H1 (cell line): ENCODE data around the gene SND1. TPM values are rescaled to one million over a fixed set of nuclear protein-coding genes. Genes with fewer than 3 reads are reported as not detected.

Source experiments
- CTCF ChIA-PET: fragments of 300-600 bp; sonication (Branson Sonifier 250); formaldehyde crosslinking; loops from one replicate; lab custom pipeline; 2021; ENCODE audit not compliant: partially characterized antibody; lab: Charles Lee
- POLR2A ChIA-PET: fragments of 300-600 bp; sonication (Branson Sonifier 250); formaldehyde crosslinking; loops from one replicate; lab custom pipeline; 2021; ENCODE audit warnings: inconsistent platforms; ENCODE audit not compliant: partially characterized antibody; lab: Charles Lee
- DNase-seq, 2 experiments: peaks; one replicate each; pipeline versions ENCODE4 v3.0.0 to v3.0.0-alpha.2; 2010 to 2022; ENCODE audit warnings: low spot score in 2 of 2, low read depth in 1 of 2, mixed read lengths in 1 of 2
- FAIRE-seq: peaks from 2 replicates; lab custom pipeline; 2011; peaks lifted over from hg19 to GRCh38; lab: Jason Lieb, UNC
- H2AFZ ChIP-seq: 2 replicates; pipeline ENCODE4 v1.8.1; 2012; ENCODE audit warnings: low read length, inconsistent platforms
- H2AK5ac ChIP-seq: 2 replicates; pipeline ENCODE4 v1.6.1; 2013; ENCODE audit warnings: low read depth, low read length
- H2BK120ac ChIP-seq: replicated peaks from 2 replicates; pipeline ENCODE3; 2013; ENCODE audit warnings: low read depth, low read length, inconsistent platforms
- H2BK12ac ChIP-seq: 2 replicates; pipeline ENCODE4 v1.6.1; 2013; ENCODE audit warnings: low read depth, low read length
- H2BK15ac ChIP-seq: 2 replicates; pipeline ENCODE4 v1.6.1; 2013; ENCODE audit warnings: low read length
- H2BK20ac ChIP-seq: 2 replicates; pipeline ENCODE4 v1.6.1; 2013; ENCODE audit warnings: low read length
- H2BK5ac ChIP-seq: 2 replicates; pipeline ENCODE4 v1.6.1; 2013; ENCODE audit warnings: low read depth, low read length
- H3K14ac ChIP-seq: 2 replicates; pipeline ENCODE4 v1.6.1; 2013; ENCODE audit warnings: inconsistent platforms; ENCODE audit not compliant: insufficient read length
- H3K18ac ChIP-seq: 2 replicates; pipeline ENCODE4 v1.6.1; 2013; ENCODE audit warnings: low read length; ENCODE audit errors: extremely low read depth
- H3K23ac ChIP-seq: 2 replicates; pipeline ENCODE4 v1.6.1; 2013; ENCODE audit warnings: inconsistent platforms; ENCODE audit not compliant: insufficient read length
- H3K23me2 ChIP-seq: 2 replicates; pipeline ENCODE4 v1.6.1; 2013; ENCODE audit warnings: low read depth, low read length
- H3K27ac ChIP-seq: 2 replicates; pipeline ENCODE4 v1.6.1; 2011; ENCODE audit warnings: low read depth, low read length, inconsistent platforms
- H3K27me3 ChIP-seq, 4 experiments: replicated peaks in 1 of 4; 1 replicate in 1 of 4; 2 replicates in 3 of 4; pipeline versions ENCODE4 v1.6.1 to v1.8.1; 2011 to 2013; ENCODE audit warnings: low read length in 3 of 4, mild to moderate bottlenecking in 3 of 4, inconsistent platforms in 2 of 4, mixed read lengths in 2 of 4, moderate library complexity in 1 of 4; ENCODE audit not compliant: control insufficient read depth in 3 of 4, insufficient read depth in 3 of 4; ENCODE audit errors: extremely low read depth in 1 of 4
- H3K36me3 ChIP-seq, 4 experiments: 2 replicates each; pipeline versions ENCODE4 v1.6.1 to v1.8.1; 2011 to 2013; ENCODE audit warnings: mild to moderate bottlenecking in 4 of 4, low read length in 3 of 4, moderate library complexity in 2 of 4, control low read depth in 1 of 4, inconsistent platforms in 1 of 4; ENCODE audit not compliant: insufficient read depth in 4 of 4, control insufficient read depth in 2 of 4
- H3K4ac ChIP-seq: replicated peaks from 2 replicates; pipeline ENCODE3; 2013; ENCODE audit warnings: low read length, low read depth, mixed read lengths, inconsistent platforms; ENCODE audit not compliant: insufficient read length
- H3K4me1 ChIP-seq, 4 experiments: replicated peaks in 1 of 4; 1 replicate in 1 of 4; 2 replicates in 3 of 4; pipeline versions ENCODE4 v1.6.1 to v1.8.1; 2011 to 2013; ENCODE audit warnings: low read length in 3 of 4, inconsistent platforms in 2 of 4, mixed read lengths in 1 of 4; ENCODE audit not compliant: insufficient read depth in 4 of 4, control insufficient read depth in 3 of 4
- H3K4me2 ChIP-seq, 2 experiments: 2 replicates each; pipeline versions ENCODE4 v1.6.1 to v1.8.1; 2011 to 2013; ENCODE audit warnings: low read depth in 2 of 2, low read length in 2 of 2, control low read depth in 1 of 2, inconsistent platforms in 1 of 2, mild to moderate bottlenecking in 1 of 2; ENCODE audit not compliant: insufficient read depth in 1 of 2
- H3K4me3 ChIP-seq, 4 experiments: fragments of 200-600, 300-600 bp in 1 of 4; sonication (generic), shearing (Covaris generic), sonication (Bioruptor Twin) in 1 of 4; 2 replicates each; pipeline versions ENCODE4 v1.5.1 to v1.8.1; 2011 to 2016; ENCODE audit warnings: low read length in 4 of 4, low read depth in 3 of 4, control low read depth in 2 of 4, inconsistent platforms in 2 of 4, mild to moderate bottlenecking in 2 of 4, mixed read lengths in 1 of 4, moderate library complexity in 1 of 4; ENCODE audit not compliant: insufficient read depth in 2 of 4; ENCODE audit errors: extremely low read depth in 1 of 4
- H3K56ac ChIP-seq: replicated peaks from 2 replicates; pipeline ENCODE3; 2013; ENCODE audit warnings: low read depth, mild to moderate bottlenecking, mixed read lengths, low read length, inconsistent platforms; ENCODE audit not compliant: insufficient read length
- H3K79me1 ChIP-seq: 2 replicates; pipeline ENCODE4 v1.6.1; 2013; ENCODE audit warnings: low read depth, low read length, control low read depth
- H3K79me2 ChIP-seq, 2 experiments: 2 replicates each; pipeline versions ENCODE4 v1.6.1 to v1.8.1; 2012 to 2013; ENCODE audit warnings: low read length in 2 of 2, mild to moderate bottlenecking in 2 of 2, inconsistent platforms in 1 of 2; ENCODE audit not compliant: insufficient read depth in 2 of 2, control insufficient read depth in 1 of 2
- H3K9ac ChIP-seq, 4 experiments: replicated peaks in 1 of 4; 1 replicate in 1 of 4; 2 replicates in 3 of 4; pipeline versions ENCODE4 v1.6.1 to v1.8.1; 2011 to 2013; ENCODE audit warnings: low read depth in 3 of 4, low read length in 3 of 4, control low read depth in 2 of 4, mild to moderate bottlenecking in 2 of 4, moderate library complexity in 2 of 4, inconsistent platforms in 1 of 4; ENCODE audit errors: extremely low read depth in 1 of 4
- H3K9me3 ChIP-seq, 2 experiments: 2 replicates each; pipeline versions ENCODE4 v1.6.1 to v1.8.1; 2012 to 2013; ENCODE audit warnings: mild to moderate bottlenecking in 2 of 2, moderate library complexity in 2 of 2, control low read depth in 1 of 2, inconsistent platforms in 1 of 2, low read depth in 1 of 2, low read length in 1 of 2, mixed read lengths in 1 of 2; ENCODE audit not compliant: insufficient read depth in 2 of 2
- H4K20me1 ChIP-seq, 2 experiments: replicated peaks in 1 of 2; 2 replicates each; pipeline versions ENCODE3 to v1.8.1; 2011 to 2013; ENCODE audit warnings: inconsistent platforms in 2 of 2, low read length in 2 of 2, mild to moderate bottlenecking in 1 of 2; ENCODE audit not compliant: insufficient read depth in 2 of 2, control insufficient read depth in 1 of 2
- H4K5ac ChIP-seq: 2 replicates; pipeline ENCODE4 v1.6.1; 2013; ENCODE audit warnings: low read length, low read depth, mixed read lengths, inconsistent platforms; ENCODE audit not compliant: insufficient read length
- H4K8ac ChIP-seq: 2 replicates; pipeline ENCODE4 v1.8.0; 2013; ENCODE audit warnings: mild to moderate bottlenecking, moderate library complexity, low read length, inconsistent platforms; ENCODE audit not compliant: insufficient read depth; ENCODE audit errors: extremely low read depth
- H4K91ac ChIP-seq: replicated peaks from 2 replicates; pipeline ENCODE3; 2013; ENCODE audit warnings: low read length, mixed read lengths, inconsistent platforms; ENCODE audit not compliant: insufficient read length
- BCL11A ChIP-seq, 2 experiments: IDR thresholded peaks; one replicate each; pipeline ENCODE4 v1.6.1; 2011; ENCODE audit warnings: low read depth in 2 of 2, low read length in 2 of 2, mild to moderate bottlenecking in 2 of 2
- CBX8 ChIP-seq: fragments of 300-800, 300-1000 bp; sonication (generic); IDR thresholded peaks from 2 replicates; pipeline ENCODE4 v1.7.1; 2016; ENCODE audit warnings: low read depth, low read length, borderline replicate concordance
- CEBPB ChIP-seq: IDR thresholded peaks from 2 replicates; pipeline ENCODE4 v1.6.1; 2012; ENCODE audit warnings: low read depth, low read length
- GABPA ChIP-seq: IDR thresholded peaks from 2 replicates; pipeline ENCODE4 v1.6.1; 2011; ENCODE audit warnings: mild to moderate bottlenecking, low read length, moderate library complexity, borderline replicate concordance; ENCODE audit not compliant: insufficient read depth
- GTF2F1 ChIP-seq: IDR thresholded peaks from 2 replicates; pipeline ENCODE4 v1.6.1; 2012; ENCODE audit warnings: low read depth, low read length, improper control_type of control experiment, borderline replicate concordance
- HDAC6 ChIP-seq: IDR thresholded peaks from one replicate; pipeline ENCODE4 v1.7.1; 2012; ENCODE audit warnings: low read depth, mild to moderate bottlenecking, inconsistent platforms, low read length, moderate library complexity
- JUN ChIP-seq: IDR thresholded peaks from 2 replicates; pipeline ENCODE4 v1.6.1; 2011; ENCODE audit warnings: low read depth, mild to moderate bottlenecking, improper control_type of control experiment, low read length
- KDM4A ChIP-seq: IDR thresholded peaks from one replicate; pipeline ENCODE4 v1.7.1; 2012; ENCODE audit warnings: low read depth, mild to moderate bottlenecking, moderate library complexity, low read length, inconsistent platforms; ENCODE audit not compliant: severe bottlenecking
- POLR2A ChIP-seq, 2 experiments: IDR thresholded peaks; 1 replicate in 1 of 2; 2 replicates in 1 of 2; pipeline ENCODE4 v1.6.1; 2011; ENCODE audit warnings: low read depth in 2 of 2, low read length in 2 of 2, mild to moderate bottlenecking in 2 of 2; ENCODE audit errors: control extremely low read depth in 1 of 2
- SIX5 ChIP-seq: IDR thresholded peaks from 2 replicates; pipeline ENCODE4 v1.6.1; 2011; ENCODE audit warnings: mild to moderate bottlenecking, low read depth, low read length
- SUZ12 ChIP-seq: fragments of 200-600 bp; sonication (generic); IDR thresholded peaks from 2 replicates; pipeline ENCODE4 v1.6.1; 2012; ENCODE audit warnings: mild to moderate bottlenecking, inconsistent platforms, low read length, moderate library complexity, mixed read lengths
- TAF7 ChIP-seq: optimal IDR thresholded peaks from 2 replicates; pipeline ENCODE3; 2011; ENCODE audit warnings: low read depth, mild to moderate bottlenecking, inconsistent platforms, low read length, moderate library complexity, borderline replicate concordance
- TCF12 ChIP-seq: IDR thresholded peaks from 2 replicates; pipeline ENCODE4 v1.6.1; 2011; ENCODE audit warnings: low read depth, mild to moderate bottlenecking, low read length
- TEAD4 ChIP-seq: IDR thresholded peaks from 2 replicates; pipeline ENCODE4 v1.6.1; 2012; ENCODE audit warnings: low read depth, low read length, inconsistent platforms, mixed read lengths
- YY1 ChIP-seq: IDR thresholded peaks from 2 replicates; pipeline ENCODE4 v1.6.1; 2011; ENCODE audit warnings: low read depth, mild to moderate bottlenecking, low read length
- WGBS, 2 experiments: shearing (Covaris generic) in 1 of 2; methylation state at CpG; one replicate each; pipeline versions ENCODE4 v1.1.6 to v1.1.7; 2013 to 2015; ENCODE audit warnings: low lambda C conversion rate in 2 of 2, mixed read lengths in 2 of 2, inconsistent platforms in 1 of 2, low coverage in 1 of 2, missing lambda C conversion rate in 1 of 2; ENCODE audit not compliant: insufficient replicate concordance in 2 of 2, insufficient coverage in 1 of 2, insufficient read length in 1 of 2; ENCODE audit errors: extremely low coverage in 1 of 2, missing lambda C conversion rate in 1 of 2; 5-methylcytosine and 5-hydroxymethylcytosine counted together
- polyA plus RNA-seq, 7 experiments: library from polyadenylated mRNA; depleted of rRNA in 3 of 7; stranded (reverse) in 5 of 7; unstranded in 2 of 7; fragments of >200 nt in 5 of 7; fragments of 200-250 nt in 2 of 7; gene quantifications; 1 replicate in 5 of 7; 2 replicates in 1 of 7; 4 replicates in 1 of 7; pipeline versions ENCODE4 v1.2.1 to v1.2.3, GENCODE V29; 2011 to 2013; ENCODE audit warnings: missing spikeins in 2 of 7, mixed read lengths in 2 of 7
- total RNA-seq: library from RNA; stranded (reverse); fragmentation: NEBNext Ultra II Directional; extraction: Animal tissue kit (Norgen Biotek cat#: 25700); gene quantifications from 2 replicates; pipeline ENCODE4 v1.2.1, GENCODE V29; 2021

The SND1 gene
- total and polyA plus RNA-seq, 2 of the 8 experiments (the other 6 are each of a cell fraction or from before 2014, with no cell fraction given): 122 to 290 TPM

- Histone ChIP-seq H4K8ac (no peak overlapping the region; the same call in 1 of the 2 replicates), H4K5ac (no peak overlapping the region), H3K14ac (no peak overlapping the region), H4K91ac (peak overlapping the region; percentile 93), H3K23me2 (no peaks in the 10 kb centered on the region), H2BK120ac (no peak overlapping the region), H3K79me1 (no peaks in the 10 kb centered on the region), H2AK5ac (no peak overlapping the region), H3K9ac (no peak overlapping the region), H3K27ac (no peak overlapping the region), H3K23ac (no peak overlapping the region), H4K20me1 (no peaks in the 10 kb centered on the region), H3K9me3 (no peaks in the 10 kb centered on the region), H3K36me3 (no peaks in the 10 kb centered on the region), H2BK12ac (peak overlapping the region; percentile 95; the same call in 1 of the 2 replicates), H2BK5ac (peak overlapping the region; percentile 83; the same call in 1 of the 2 replicates), H3K4me3 (no peak overlapping the region), H3K4ac (no peak overlapping the region), H2BK15ac (peak overlapping the region; percentile 81; the same call in 1 of the 2 replicates), H2AFZ (0 out of 2 replicates have a peak overlapping the region, but pooled peaks have one; percentile 45), H3K18ac (peak overlapping the region; percentile 71; the same call in 1 of the 2 replicates), H2BK20ac (peak overlapping the region; percentile 90; the same call in 1 of the 2 replicates), H3K56ac (no peak overlapping the region), H3K27me3 (peaks cover 2 to 14% (median 9%) of the 10 kb centered on the region in 4 experiments; a peak in 4 of 7 replicates), H3K4me2 (no peak overlapping the region), H3K79me2 (no peaks in the 10 kb centered on the region; a peak in 1 of 4 replicates), H3K4me1 (peaks cover 0 to 11% (median 4%) of the 10 kb centered on the region in 4 experiments; a peak in 4 of 7 replicates)
- ChIA-PET POLR2A (interaction anchor here (1.3 to 1.5 kb wide), 3 partner anchors 12 to 92 kb away, joined by 3 to 9 read pairs (median 4); no protein-coding TSS in a partner anchor), CTCF (interaction anchor here (1.2 to 5.3 kb wide), 5 partner anchors 11 to 92 kb away, joined by 3 to 48 read pairs (median 13); no protein-coding TSS in a partner anchor)
- FAIRE-seq (no peak), DNase-seq (no peak)
- WGBS, 2 experiments: 96% methylated on average over 9 of the region's 9 CpGs; no CpG with 5 or more reads in 1 of the 2 experiments
- TF ChIP-seq TCF12: no peak
- TF ChIP-seq KDM4A: no peak
- no peak for TF ChIP-seq CEBPB
- TF ChIP-seq JUN: no peak
- TF ChIP-seq GABPA: no peak
- no peak for TF ChIP-seq HDAC6
- no peak for TF ChIP-seq POLR2A (IDR thresholded peaks at IDR 0.05; ENCODE audit: control extremely low read depth in 1 of 2, low read depth in 2 of 2, low read length in 2 of 2)
- TF ChIP-seq BCL11A (IDR thresholded peaks at IDR 0.05; ENCODE audit: low read depth in 2 of 2, low read length in 2 of 2): no peak
- no peak for TF ChIP-seq SUZ12
- TF ChIP-seq TEAD4: no peak
- TF ChIP-seq TAF7: no peak
- no peak for TF ChIP-seq CBX8
- no peak for TF ChIP-seq SIX5
- no peak for TF ChIP-seq GTF2F1
- TF ChIP-seq YY1: no peak
Observed at GRCh38 chr7:128116740-128117139, 464.7 kb downstream of the SND1 start.
